Measurements from ENCODE around the gene HYAL4. TPM values are rescaled to one million over a fixed set of nuclear protein-coding genes. Genes with fewer than 3 reads are reported as not detected.
"Not testable (repeated sequence)": the region's sequence is repeated elsewhere in the genome, so short reads cannot be mapped to it uniquely, and the experiment has no call there.

The HYAL4 gene
- polyA plus RNA-seq (ENCODE audit: insufficient read length in 12 of 12) = under 1 TPM in 1 of 12 donors, not detected in 11; 0.18 TPM
- long read RNA-seq, donor 1 = 0 reads
- long read RNA-seq, donor 2 = 0 reads
- long read RNA-seq, donor 3 = 0 reads
- long read RNA-seq, donor 4 = 0 reads
- long read RNA-seq, donor 5 = 0 reads
- long read RNA-seq, donor 6 = 0 reads
- long read RNA-seq, donor 7 = 0 reads
- long read RNA-seq, donor 8 = 0 reads
- long read RNA-seq, donor 9 = 0 reads
- long read RNA-seq, donor 10 = 0 reads
- long read RNA-seq, donor 11 = 0 reads

GRCh38 chr7:123844712-123845219, at the start of gene HYAL4:
TSS of gene HYAL4 (plus strand) at chr7:123845169. CDS start at chr7:123868274, 23,105 bp downstream.
- DNase-seq = no peak

GRCh38 chr7:123795917-123796316, 49.1 kb upstream of the HYAL4 start:
- no peak for DNase-seq

GRCh38 chr7:123796568-123796967, 48.4 kb upstream of the HYAL4 start:
- no peak for DNase-seq

GRCh38 chr7:123797673-123798531, 47.1 kb upstream of the HYAL4 start:
- peak; percentile 34 for DNase-seq

- no peak for DNase-seq
These were observed 46.3 kb upstream of the HYAL4 start for GRCh38 chr7:123798532-123799188.

GRCh38 chr7:123802249-123802648, 42.7 kb upstream of the HYAL4 start:
- no peak for DNase-seq

- no peak for DNase-seq
These were observed 39.7 kb upstream of the HYAL4 start for GRCh38 chr7:123805287-123805686.

GRCh38 chr7:123809471-123809870, 35.5 kb upstream of the HYAL4 start:
- DNase-seq = no peak

GRCh38 chr7:123811056-123811455, 33.9 kb upstream of the HYAL4 start:
- DNase-seq = no peak

- no peak for DNase-seq
These were observed 28.1 kb upstream of the HYAL4 start for GRCh38 chr7:123816916-123817315.

- no peak for DNase-seq
These were observed 26.0 kb upstream of the HYAL4 start for GRCh38 chr7:123819001-123819400.

- not testable (repeated sequence) for DNase-seq
These were observed 25.2 kb upstream of the HYAL4 start for GRCh38 chr7:123819795-123820194.

GRCh38 chr7:123820864-123821263, 24.1 kb upstream of the HYAL4 start:
- DNase-seq = no peak

GRCh38 chr7:123821320-123821719, 23.6 kb upstream of the HYAL4 start:
- no peak for DNase-seq

GRCh38 chr7:123823898-123824753, 20.8 kb upstream of the HYAL4 start:
- no peak for DNase-seq

GRCh38 chr7:123824754-123825067, 20.3 kb upstream of the HYAL4 start:
- no peak for DNase-seq

- DNase-seq = no peak
These were observed 16.2 kb upstream of the HYAL4 start for GRCh38 chr7:123828805-123829204.

- DNase-seq = no peak
These were observed 8.3 kb upstream of the HYAL4 start for GRCh38 chr7:123836656-123837055.

- not testable (repeated sequence) for DNase-seq
These were observed 5.9 kb upstream of the HYAL4 start for GRCh38 chr7:123839106-123839505.

- not testable (repeated sequence) for DNase-seq
These were observed 827 bp upstream of the HYAL4 start for GRCh38 chr7:123844142-123844541.

- DNase-seq = no peak
These were observed 851 bp downstream of the HYAL4 start for GRCh38 chr7:123845823-123846216.
